ENCODE measurements around the gene PGGHG.

GRCh38 chr11:249062-249461, 39.9 kb upstream of the PGGHG start:
- TF ChIP-seq CTCF (IDR thresholded peaks at IDR 0.05) (no peak), ZFX (IDR thresholded peaks at IDR 0.05; ENCODE audit: borderline replicate concordance) (no peak)

Measured in 22Rv1 (cell line).